Stimulated activated CD8-positive, alpha-beta memory T cell treated with anti-CD3 and anti-CD28 coated beads, Interleukin-7, amount 100 ng/mL, for 1 hour (primary cell): ENCODE measurements around the gene NRXN3.
"Not testable (repeated sequence)": the region's sequence is repeated elsewhere in the genome, so short reads cannot be mapped to it uniquely, and the experiment has no call there.

Experiments
- DNase-seq, 2 donors: peaks; one replicate each; pipeline ENCODE4 v3.0.0-alpha.2; 2020; ENCODE audit warnings: low read depth in 2 of 2

NRXN3 gene

GRCh38 chr14:78403278-78403815 is 233.2 kb downstream of the NRXN3 start:
- no peak for DNase-seq

GRCh38 chr14:78405079-78405856 is 235.1 kb downstream of the NRXN3 start:
- DNase-seq: no peak

GRCh38 chr14:78412475-78412874 is 242.3 kb downstream of the NRXN3 start:
- no peak for DNase-seq

GRCh38 chr14:78414172-78414571 is 244.0 kb downstream of the NRXN3 start:
- DNase-seq: no peak

GRCh38 chr14:78417532-78417931 is 247.4 kb downstream of the NRXN3 start:
- DNase-seq: no peak

- DNase-seq: no peak
These were observed 254.1 kb downstream of the NRXN3 start for GRCh38 chr14:78424311-78424710.

GRCh38 chr14:78425330-78425729 is 255.2 kb downstream of the NRXN3 start:
- no peak for DNase-seq

GRCh38 chr14:78425782-78426181 is 255.6 kb downstream of the NRXN3 start:
- DNase-seq: no peak

GRCh38 chr14:78432046-78432445 is 261.9 kb downstream of the NRXN3 start:
- no peak for DNase-seq

GRCh38 chr14:78437448-78437847 is 267.3 kb downstream of the NRXN3 start:
- not testable (repeated sequence) for DNase-seq

GRCh38 chr14:78440356-78440894 is 270.3 kb downstream of the NRXN3 start:
- no peak for DNase-seq

GRCh38 chr14:78443834-78444233 is 273.7 kb downstream of the NRXN3 start:
- DNase-seq: no peak

- DNase-seq: no peak
These were observed 275.1 kb downstream of the NRXN3 start for GRCh38 chr14:78445275-78445674.

- DNase-seq: no peak
These were observed 276.6 kb downstream of the NRXN3 start for GRCh38 chr14:78446807-78447206.

- no peak for DNase-seq
These were observed 278.3 kb downstream of the NRXN3 start for GRCh38 chr14:78448164-78449094.

- no peak for DNase-seq
These were observed 280.6 kb downstream of the NRXN3 start for GRCh38 chr14:78450669-78451318.

- no peak for DNase-seq
These were observed 281.1 kb downstream of the NRXN3 start for GRCh38 chr14:78451319-78451695.

GRCh38 chr14:78455896-78456435 is 285.8 kb downstream of the NRXN3 start:
- no peak for DNase-seq

- no peak for DNase-seq
These were observed 299.8 kb downstream of the NRXN3 start for GRCh38 chr14:78469947-78470346.

- DNase-seq: no peak
These were observed 309.1 kb downstream of the NRXN3 start for GRCh38 chr14:78479127-78479780.

GRCh38 chr14:78484028-78484427 is 313.9 kb downstream of the NRXN3 start:
- no peak for DNase-seq
